CD4-positive, alpha-beta T cell treated with Interferon alpha-2 for 1 hour (primary cell): Measurements from ENCODE around the gene COL5A3.
A peak's percentile ranks its signal among the peaks of the same experiment; 100 is the strongest.
"Not testable (repeated sequence)": the region's sequence is repeated elsewhere in the genome, so short reads cannot be mapped to it uniquely, and the experiment has no call there.

Experiments used
- DNase-seq, 2 donors: peaks; one replicate each; pipeline ENCODE4 v3.0.0-alpha.2; 2020 to 2022

The COL5A3 gene

GRCh38 chr19:10010247-10010691 is at the start of gene COL5A3:
Gene COL5A3, minus strand, starts transcription at chr19:10010504. Its CDS starts 119 bp downstream, at chr19:10010385.
- no peak for DNase-seq

DNA sequence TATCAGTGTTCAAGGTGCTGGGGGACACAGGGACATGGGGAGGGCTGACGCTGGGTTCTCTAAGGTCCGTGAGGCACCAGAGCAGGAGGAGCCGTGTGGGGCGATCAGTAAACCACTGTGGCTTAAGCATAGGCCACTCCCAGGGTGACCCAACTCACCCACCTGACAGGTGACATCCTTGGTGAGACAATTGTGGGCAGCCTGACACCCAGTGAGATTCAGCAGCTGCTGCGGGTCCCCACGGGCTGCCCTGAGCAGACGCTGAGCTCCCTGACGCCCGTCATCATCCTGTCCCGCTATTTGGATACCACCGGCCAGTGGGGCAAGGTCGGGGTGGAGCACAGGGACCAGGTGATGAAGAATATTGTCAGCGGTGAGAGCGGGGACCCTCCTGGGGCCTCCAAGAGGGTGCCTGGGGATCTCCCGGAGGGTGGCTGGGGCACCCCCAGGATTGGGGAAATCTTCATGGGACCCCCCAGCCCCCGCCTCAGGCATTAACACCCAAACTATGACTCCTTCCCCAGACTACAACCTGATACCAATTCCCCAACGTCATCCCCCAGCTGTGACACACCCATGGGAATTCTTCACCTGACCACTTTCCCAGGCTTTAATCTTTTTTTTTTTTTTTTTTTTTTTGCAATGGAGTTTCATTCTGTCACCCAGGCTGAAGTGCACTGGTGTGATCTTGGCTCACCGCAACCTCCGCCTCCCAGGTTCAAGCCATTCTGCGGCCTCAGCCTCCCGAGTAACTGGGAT is 42.5 kb upstream of the COL5A3 start:
- DNase-seq = no peak

DNA sequence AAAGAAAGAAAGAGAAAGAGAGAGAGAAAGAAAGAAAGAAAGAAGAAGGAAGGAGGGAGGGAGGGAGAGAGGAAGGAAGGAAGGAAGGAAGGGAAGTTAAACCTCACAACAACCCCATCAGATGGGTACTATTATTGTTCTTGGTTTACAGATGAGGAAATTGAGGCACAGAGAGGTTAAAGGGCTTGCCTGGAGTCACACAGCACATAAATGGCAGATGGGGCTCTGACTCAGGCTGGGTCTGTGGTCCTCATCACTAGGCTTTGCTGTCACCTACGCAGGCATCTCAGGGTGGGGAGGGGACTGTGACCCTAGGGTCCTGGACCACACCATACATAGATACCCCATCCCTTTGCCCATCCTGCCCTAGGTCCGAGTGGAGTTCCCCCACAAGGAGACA is 39.3 kb upstream of the COL5A3 start:
- DNase-seq = no peak

GRCh38 chr19:10045371-10045770 is 35.1 kb upstream of the COL5A3 start:
- DNase-seq = no peak

DNA sequence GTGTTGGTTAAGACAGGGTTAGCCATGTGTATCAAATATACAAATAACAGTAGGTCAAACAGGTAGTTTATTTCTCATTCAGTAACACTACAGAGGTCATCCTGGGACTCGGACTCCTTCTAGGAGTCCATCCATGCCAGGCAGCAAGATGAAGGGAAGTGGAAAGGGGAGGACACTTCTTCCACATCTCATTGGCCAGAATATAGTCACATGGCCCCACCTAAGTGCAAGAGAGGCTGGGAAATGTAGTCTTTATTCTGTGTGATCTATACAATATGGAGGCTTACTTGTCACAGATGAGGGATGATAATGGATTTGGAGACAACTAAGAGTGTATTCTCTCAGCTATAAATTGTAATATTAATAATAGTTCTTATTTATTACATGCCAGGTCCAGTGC is 34.1 kb upstream of the COL5A3 start:
- DNase-seq = peak in 1 of 2 donors; percentile 14

GRCh38 chr19:10043286-10043927 is 33.1 kb upstream of the COL5A3 start:
- no peak for DNase-seq

DNA sequence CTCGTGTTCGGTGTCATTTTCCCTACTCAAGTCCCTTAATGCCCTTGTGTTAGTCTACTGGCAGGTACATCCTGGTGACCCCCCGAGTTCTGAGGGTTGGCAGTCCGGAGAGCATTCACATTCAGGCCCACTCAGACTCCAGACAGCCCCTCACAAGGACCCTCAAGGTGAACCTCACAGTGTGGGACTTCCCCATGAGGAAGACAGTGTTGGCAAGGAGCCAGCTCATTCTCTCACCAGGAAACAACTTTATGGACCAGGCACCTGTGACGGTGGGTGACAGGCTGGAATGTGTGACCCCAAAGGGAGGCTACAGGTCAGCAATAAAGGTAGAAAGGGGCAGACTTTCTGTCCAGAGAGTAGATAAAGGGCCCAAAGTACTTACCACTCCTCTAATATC is 27.5 kb upstream of the COL5A3 start:
- DNase-seq = no peak

GRCh38 chr19:10037367-10037766 is 27.1 kb upstream of the COL5A3 start:
- DNase-seq = no peak

DNA sequence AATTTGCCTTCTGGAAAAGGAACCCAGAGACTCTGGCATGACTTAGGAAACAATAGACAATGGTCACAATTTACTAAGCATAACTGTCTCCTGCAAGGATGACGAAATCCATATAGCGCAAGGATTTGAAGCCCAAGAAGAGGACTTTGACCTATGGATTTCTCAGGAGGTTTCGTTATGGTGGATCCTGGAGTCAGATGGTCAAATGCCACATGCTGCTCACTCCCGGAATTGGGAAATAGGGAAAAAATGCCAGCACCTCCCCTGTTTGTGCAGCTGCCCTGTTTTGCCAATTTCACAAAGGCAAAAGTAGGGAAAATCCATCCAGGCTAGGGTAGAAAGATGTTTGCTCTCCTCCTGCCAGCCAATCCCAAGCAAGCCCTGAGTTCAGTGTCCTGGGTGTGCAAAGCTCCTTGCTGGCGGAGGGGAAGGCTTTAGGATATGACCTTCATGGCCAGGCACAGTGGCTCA is 26.3 kb upstream of the COL5A3 start:
- DNase-seq = no peak

- DNase-seq = no peak
Measured at GRCh38 chr19:10033614-10034013, 23.3 kb upstream of the COL5A3 start.

- peak; percentile 70 to 80 for DNase-seq
Measured at GRCh38 chr19:10027158-10027997, 17.1 kb upstream of the COL5A3 start.

GRCh38 chr19:10026744-10027143 is 16.4 kb upstream of the COL5A3 start:
- no peak for DNase-seq

DNA sequence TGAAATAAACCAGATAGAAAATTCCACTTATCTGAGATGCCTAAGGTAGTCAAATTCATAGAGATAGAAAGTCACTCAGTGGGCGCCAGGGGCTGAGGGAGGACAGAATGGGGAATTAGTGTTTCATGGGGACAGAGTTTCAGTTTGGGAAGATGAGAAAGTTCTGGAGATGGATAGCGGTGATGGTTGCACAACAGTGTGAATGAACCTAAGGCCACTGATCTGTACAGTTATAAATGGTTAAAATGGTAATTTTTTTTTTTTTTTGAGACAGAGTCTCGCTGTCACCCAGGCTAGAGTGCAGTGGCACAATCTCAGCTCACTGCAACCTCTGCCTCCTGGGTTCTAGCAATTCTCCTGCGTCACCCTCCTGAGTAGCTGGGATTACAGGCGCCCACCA is 12.8 kb upstream of the COL5A3 start:
- DNase-seq = not testable (repeated sequence)

- DNase-seq = no peak
Measured at GRCh38 chr19:10021863-10022262, 11.6 kb upstream of the COL5A3 start.

- DNase-seq = no peak
Measured at GRCh38 chr19:10021446-10021845, 11.1 kb upstream of the COL5A3 start.

DNA sequence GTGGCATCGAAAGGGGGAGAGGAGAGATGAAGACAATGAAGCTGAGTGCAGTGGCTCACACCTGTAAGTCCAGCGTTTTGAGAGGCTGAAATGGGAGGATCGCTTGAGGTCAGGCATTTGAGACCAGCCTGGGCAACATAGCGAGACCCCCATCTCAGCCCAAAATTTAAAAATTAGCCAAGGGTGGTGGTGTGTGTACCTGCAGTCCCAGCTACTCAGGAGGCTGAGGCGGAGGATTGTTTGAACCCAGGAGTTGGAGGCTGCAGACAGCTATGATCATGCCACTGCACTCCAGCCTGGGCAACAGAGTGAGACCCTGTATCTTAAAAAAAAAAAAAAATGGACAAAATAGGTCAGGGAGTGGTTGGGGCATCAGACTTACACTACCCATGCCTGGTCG is 10.5 kb upstream of the COL5A3 start:
- no peak for DNase-seq

- DNase-seq = no peak
Measured at GRCh38 chr19:10019246-10019645, 8.9 kb upstream of the COL5A3 start.

DNA sequence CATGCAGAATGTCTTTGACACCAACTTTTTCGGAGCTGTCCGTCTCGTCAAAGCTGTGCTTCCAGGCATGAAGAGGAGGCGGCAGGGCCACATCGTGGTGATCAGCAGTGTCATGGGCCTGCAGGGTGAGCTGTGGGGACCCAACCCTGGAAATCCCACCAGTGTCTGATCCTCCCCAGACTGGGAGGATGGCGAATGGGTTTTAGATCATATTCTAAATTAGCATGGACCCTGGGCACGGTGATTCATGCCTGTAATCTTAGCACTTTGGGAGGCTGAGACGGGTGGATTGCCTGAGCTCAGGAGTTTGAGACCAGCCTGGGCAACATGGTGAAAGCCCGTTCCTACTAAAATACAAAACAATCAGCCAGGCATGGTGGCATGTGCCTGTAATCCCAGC is 8.5 kb upstream of the COL5A3 start:
- no peak for DNase-seq

- no peak for DNase-seq
Measured at GRCh38 chr19:10018263-10018662, 8.0 kb upstream of the COL5A3 start.

GRCh38 chr19:10013834-10014618 is 3.7 kb upstream of the COL5A3 start:
- DNase-seq = no peak

GRCh38 chr19:10013316-10013715 is 3.0 kb upstream of the COL5A3 start, which contains the start of gene RDH8:
Gene RDH8, plus strand, starts transcription at chr19:10013483. Its CDS starts 15 bp downstream, at chr19:10013498.
- DNase-seq = no peak

GRCh38 chr19:10011974-10012373 is 1.7 kb upstream of the COL5A3 start:
- DNase-seq = no peak

GRCh38 chr19:10010939-10011338 is 635 bp upstream of the COL5A3 start:
- DNase-seq = no peak
